WTC11 (cell line): ENCODE results near the gene LCE1A. TPM values are rescaled to one million over a fixed set of nuclear protein-coding genes. Genes with fewer than 3 reads are reported as not detected.

Experiments
- ATAC-seq: fragments of 200-7000 bp; cut with Tn5 transposase; 2 replicates; pipeline ENCODE4 v1.10.0; 2021; ENCODE audit warnings: mild to moderate bottlenecking, moderate library complexity
- CTCF ChIA-PET: fragments of 300-600 bp; sonication (Branson Sonifier 250); formaldehyde crosslinking; loops from one replicate; lab custom pipeline; 2021; ENCODE audit warnings: antibody characterized with exemption; lab: Charles Lee
- POLR2A ChIA-PET: fragments of 350-600 bp; sonication (Branson Sonifier 250); formaldehyde crosslinking; loops from one replicate; lab custom pipeline; 2021; ENCODE audit warnings: antibody characterized with exemption; lab: Charles Lee
- DNase-seq: peaks from one replicate; pipeline ENCODE4 v3.0.0; 2021; ENCODE audit warnings: low spot score
- H3K27ac Mint-ChIP-seq: 2 replicates; pipeline ENCODE4 v1.8.0; 2021; ENCODE audit warnings: mixed read lengths
- H3K27me3 Mint-ChIP-seq: 2 replicates; pipeline ENCODE4 v1.8.0; 2021; ENCODE audit warnings: low read depth, mild to moderate bottlenecking, moderate library complexity, mixed read lengths
- H3K36me3 Mint-ChIP-seq: 2 replicates; pipeline ENCODE4 v1.8.0; 2021; ENCODE audit warnings: mixed read lengths
- H3K4me1 Mint-ChIP-seq: 2 replicates; pipeline ENCODE4 v1.8.0; 2022; ENCODE audit warnings: mixed read lengths
- H3K4me3 Mint-ChIP-seq: 2 replicates; pipeline ENCODE4 v1.8.0; 2021; ENCODE audit warnings: mild to moderate bottlenecking, moderate library complexity, mixed read lengths
- H3K9me3 Mint-ChIP-seq: 2 replicates; pipeline ENCODE4 v1.8.0; 2021; ENCODE audit warnings: mixed read lengths
- AR ChIP-seq: fragments of 250-450 bp; sonication (Bioruptor Pico); IDR thresholded peaks from 2 replicates; pipeline ENCODE4 v1.9.0; 2021; ENCODE audit warnings: mild to moderate bottlenecking
- E2F1 ChIP-seq: sonication (generic); formaldehyde crosslinking; IDR thresholded peaks from 2 replicates; pipeline ENCODE4 v1.8.0; 2022; ENCODE audit warnings: mild to moderate bottlenecking, missing genetic modification reagents
- ERG ChIP-seq: fragments of 250-450 bp; sonication (Bioruptor Pico); IDR thresholded peaks from 2 replicates; pipeline ENCODE4 v1.8.0; 2021; ENCODE audit warnings: mild to moderate bottlenecking
- HMGXB4 ChIP-seq: sonication (generic); formaldehyde crosslinking; IDR thresholded peaks from 2 replicates; pipeline ENCODE4 v1.8.1; 2023; ENCODE audit warnings: mild to moderate bottlenecking, moderate library complexity, missing genetic modification reagents
- JAZF1 ChIP-seq: fragments of 250-450 bp; sonication (Bioruptor Pico); IDR thresholded peaks from 2 replicates; pipeline ENCODE4 v1.9.0; 2021; ENCODE audit warnings: moderate library complexity, mild to moderate bottlenecking, inconsistent platforms
- MAX ChIP-seq: sonication (generic); formaldehyde crosslinking; IDR thresholded peaks from 2 replicates; pipeline ENCODE4 v1.8.0; 2022; ENCODE audit warnings: mild to moderate bottlenecking, missing genetic modification reagents
- MXD4 ChIP-seq: fragments of 250-450 bp; sonication (Bioruptor Pico); IDR thresholded peaks from 2 replicates; pipeline ENCODE4 v1.8.0; 2021; ENCODE audit warnings: mild to moderate bottlenecking, moderate library complexity, borderline replicate concordance
- NFE2L1 ChIP-seq: sonication (generic); formaldehyde crosslinking; IDR thresholded peaks from 2 replicates; pipeline ENCODE4 v1.8.1; 2023; ENCODE audit warnings: missing genetic modification reagents
- NR2C2 ChIP-seq: sonication (generic); formaldehyde crosslinking; IDR thresholded peaks from 2 replicates; pipeline ENCODE4 v1.8.0; 2022; ENCODE audit warnings: mild to moderate bottlenecking, missing genetic modification reagents
- NR3C1 ChIP-seq: sonication (generic); formaldehyde crosslinking; conservative IDR thresholded peaks from 2 replicates; pipeline ENCODE4 v1.8.1; 2023; ENCODE audit warnings: low read depth, mild to moderate bottlenecking, missing genetic modification reagents
- PRDM15 ChIP-seq: sonication (generic); formaldehyde crosslinking; IDR thresholded peaks from 2 replicates; pipeline ENCODE4 v1.8.0; 2022; ENCODE audit warnings: missing genetic modification reagents
- PREB ChIP-seq: sonication (generic); formaldehyde crosslinking; IDR thresholded peaks from 2 replicates; pipeline ENCODE4 v1.8.1; 2022; ENCODE audit warnings: mild to moderate bottlenecking, missing genetic modification reagents, moderate library complexity, borderline replicate concordance
- SOX15 ChIP-seq: fragments of 250-450 bp; sonication (Bioruptor Pico); IDR thresholded peaks from 2 replicates; pipeline ENCODE4 v1.9.0; 2021; ENCODE audit warnings: mild to moderate bottlenecking
- SP1 ChIP-seq: sonication (generic); formaldehyde crosslinking; conservative IDR thresholded peaks from 2 replicates; pipeline ENCODE4 v1.8.1; 2022; ENCODE audit warnings: missing genetic modification reagents
- USF1 ChIP-seq: sonication (generic); formaldehyde crosslinking; IDR thresholded peaks from 2 replicates; pipeline ENCODE4 v1.8.0; 2022; ENCODE audit warnings: mild to moderate bottlenecking, missing genetic modification reagents
- USF2 ChIP-seq: sonication (generic); formaldehyde crosslinking; IDR thresholded peaks from 2 replicates; pipeline ENCODE4 v1.8.1; 2023; ENCODE audit warnings: mild to moderate bottlenecking, missing genetic modification reagents, moderate library complexity
- ZNF512 ChIP-seq: sonication (generic); formaldehyde crosslinking; IDR thresholded peaks from 2 replicates; pipeline ENCODE4 v1.8.1; 2022; ENCODE audit warnings: missing genetic modification reagents, borderline replicate concordance
- ZNF671 ChIP-seq: fragments of 250-450 bp; sonication (Bioruptor Pico); IDR thresholded peaks from 2 replicates; pipeline ENCODE4 v1.8.0; 2021; ENCODE audit warnings: mild to moderate bottlenecking
- ZSCAN18 ChIP-seq: fragments of 250-450 bp; sonication (Bioruptor Pico); IDR thresholded peaks from 2 replicates; pipeline ENCODE4 v2.1.2; 2022; ENCODE audit warnings: mild to moderate bottlenecking, moderate library complexity
- total RNA-seq: library from RNA; stranded (reverse); gene quantifications from 3 replicates; pipeline ENCODE4 v1.2.3, GENCODE V29; 2021

LCE1A gene
- total RNA-seq, 1 experiment from 2014 or later: not detected

- TF ChIP-seq AR (CRISPR knock-in tag) (no peak), SP1 (CRISPR knock-in tag) (no peak), ZNF512 (no peak), MXD4 (CRISPR knock-in tag) (no peak), MAX (no peak)
Observed at GRCh38 chr1:152842556-152842955, 15.3 kb downstream of the LCE1A start, which contains the start of gene LCE6A (continued).

GRCh38 chr1:152855661-152856060 is 28.4 kb downstream of the LCE1A start:
- H3K36me3 Mint-ChIP-seq: peaks cover 67% of the 10 kb centered on the region
- ChIA-PET CTCF (no interaction called here), POLR2A (no interaction called here)
- DNase-seq (no peak), ATAC-seq (no peak)
- H3K27ac Mint-ChIP-seq: no peak overlapping the region
- H3K4me3 Mint-ChIP-seq: no peak overlapping the region
- no peaks in the 10 kb centered on the region for H3K4me1 Mint-ChIP-seq
- H3K9me3 Mint-ChIP-seq: peaks cover 92% of the 10 kb centered on the region
- H3K27me3 Mint-ChIP-seq: peaks cover 11% of the 10 kb centered on the region
- no peak for TF ChIP-seq USF2 (CRISPR knock-in tag)
- no peak for TF ChIP-seq NFE2L1 (CRISPR knock-in tag)
- TF ChIP-seq JAZF1 (CRISPR knock-in tag): no peak
- TF ChIP-seq ZSCAN18 (CRISPR knock-in tag): no peak
- TF ChIP-seq SOX15 (CRISPR knock-in tag): no peak
- no peak for TF ChIP-seq MAX
- no peak for TF ChIP-seq USF1
- no peak for TF ChIP-seq E2F1 (CRISPR knock-in tag)
- no peak for TF ChIP-seq NR2C2
- no peak for TF ChIP-seq HMGXB4 (CRISPR knock-in tag)
- no peak for TF ChIP-seq NR3C1 (CRISPR knock-in tag)
- TF ChIP-seq ZNF671 (CRISPR knock-in tag): no peak
- TF ChIP-seq ERG (CRISPR knock-in tag): no peak
- no peak for TF ChIP-seq PREB (CRISPR knock-in tag)
- TF ChIP-seq PRDM15 (CRISPR knock-in tag): no peak
